MCF 10A (cell line): ENCODE measurements around the gene STK4. TPM values are rescaled to one million over a fixed set of nuclear protein-coding genes. Genes with fewer than 3 reads are reported as not detected.

Experiments used
- BruUV-seq: library from RNA; stranded (reverse); fragments of 400-500 nt; replicated peaks from 2 replicates; lab custom pipeline; 2021; lab: Mats Ljungman, UMichigan
- CTCF ChIA-PET: fragments of 300-600 bp; sonication (Branson Sonifier 250); formaldehyde crosslinking; extraction: SDS; loops from one replicate; lab custom pipeline; 2021; ENCODE audit warnings: antibody characterized with exemption, inconsistent platforms; lab: Yijun Ruan, JAX
- POLR2A ChIA-PET: fragments of 300-600, 350-650 bp; sonication (Branson Sonifier 250); formaldehyde crosslinking; extraction: SDS; loops from one replicate; lab custom pipeline; 2020; ENCODE audit warnings: antibody characterized with exemption, inconsistent platforms; lab: Yijun Ruan, JAX
- DNase-seq: peaks from one replicate; pipeline ENCODE4 v3.0.0-alpha.2; 2018; ENCODE audit not compliant: unreplicated experiment
- H3K27ac Mint-ChIP-seq: one replicate; pipeline ENCODE4 v1.8.0; 2022; ENCODE audit warnings: mild to moderate bottlenecking, low read depth, mixed read lengths; ENCODE audit not compliant: unreplicated experiment
- H3K27me3 Mint-ChIP-seq: one replicate; pipeline ENCODE4 v1.8.0; 2022; ENCODE audit warnings: mixed read lengths; ENCODE audit not compliant: insufficient read depth, unreplicated experiment
- H3K36me3 Mint-ChIP-seq: one replicate; pipeline ENCODE4 v1.8.0; 2022; ENCODE audit warnings: mild to moderate bottlenecking, moderate library complexity, mixed read lengths; ENCODE audit not compliant: insufficient read depth, unreplicated experiment
- H3K4me1 Mint-ChIP-seq: one replicate; pipeline ENCODE4 v1.8.0; 2022; ENCODE audit warnings: mixed read lengths; ENCODE audit not compliant: insufficient read depth, unreplicated experiment
- H3K4me3 Mint-ChIP-seq: one replicate; pipeline ENCODE4 v1.8.0; 2022; ENCODE audit warnings: mild to moderate bottlenecking, moderate library complexity, mixed read lengths; ENCODE audit not compliant: unreplicated experiment
- H3K9me3 Mint-ChIP-seq: one replicate; pipeline ENCODE4 v1.8.0; 2022; ENCODE audit warnings: mixed read lengths; ENCODE audit not compliant: unreplicated experiment
- intact Hi-C: fragments of 100-400 bp; cut with micrococcal nuclease; formaldehyde crosslinking; loops from 2 replicates; pipeline ENCODE4 v1.14.1; 2022
- total RNA-seq: library from RNA; stranded (reverse); gene quantifications from 2 replicates; pipeline ENCODE4 v1.2.3, GENCODE V29; 2022
- TF ChIP-seq, protein P1 (sequence below): fragments of 200-600 bp; IDR thresholded peaks from one replicate; pipeline ENCODE4 v1.8.0; 2022; ENCODE audit warnings: antibody characterized with exemption, mild to moderate bottlenecking; ENCODE audit not compliant: unreplicated experiment

The STK4 gene
- total RNA-seq, 1 experiment from 2014 or later, result 47.7 TPM

DNA sequence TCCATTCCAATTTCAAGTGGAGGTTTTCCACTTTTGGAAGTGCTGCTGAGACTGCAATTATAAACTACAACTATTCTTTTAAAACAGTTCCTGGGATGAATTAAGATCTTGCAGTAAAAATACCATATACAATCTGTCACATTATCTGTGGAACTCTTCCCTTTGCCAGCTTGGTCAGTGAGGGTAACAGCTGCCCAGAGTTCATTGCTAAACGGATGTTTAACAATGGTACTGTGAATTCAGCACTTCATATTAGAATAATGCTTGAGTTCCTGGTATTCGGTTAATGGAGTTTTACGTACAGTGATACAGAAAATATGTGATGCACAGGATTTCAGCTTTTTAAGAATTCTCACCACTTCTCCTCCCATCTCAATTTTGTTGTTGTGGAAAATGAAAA, 83.1 kb downstream of the STK4 start:
- CTCF ChIA-PET, result interaction anchor here (0.6 to 8.3 kb wide), 16 partner anchors 10 to 1108 kb away, joined by 3 to 96 read pairs (median 4); partner anchors contain the start of genes SLPI and WFDC12
- H3K4me1 Mint-ChIP-seq, result peaks cover 6% of the 10 kb centered on the region

DNA sequence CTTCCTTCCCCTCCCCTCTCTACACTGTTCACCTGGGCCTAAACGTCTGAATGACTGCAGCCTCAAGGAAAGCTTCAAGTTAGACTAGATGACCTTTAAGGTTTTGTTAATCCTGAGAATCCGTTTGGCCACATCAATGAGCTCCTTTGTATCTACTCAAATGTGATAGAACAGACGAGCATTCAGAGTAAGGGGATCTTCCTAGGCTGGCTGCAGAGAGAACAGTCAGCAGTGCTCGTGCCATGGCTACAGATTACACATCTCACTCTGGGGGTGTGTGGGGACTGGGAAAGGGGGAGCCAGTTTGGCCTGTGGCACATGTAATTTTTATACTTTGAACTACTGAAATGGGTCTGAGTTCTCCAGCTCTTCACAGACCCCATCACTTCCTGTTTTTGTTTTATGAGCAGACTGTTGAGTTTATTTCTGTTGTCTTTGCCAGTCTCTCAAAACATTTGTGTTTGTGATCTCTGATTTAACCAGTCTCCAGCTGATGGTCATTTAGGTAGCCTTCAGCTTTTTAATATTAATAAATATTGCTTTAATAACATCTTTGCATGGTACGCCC, 83.7 kb downstream of the STK4 start:
- peaks cover 19% of the 10 kb centered on the region for H3K36me3 Mint-ChIP-seq
- peak overlapping the region; percentile 7 for H3K27ac Mint-ChIP-seq
- no TSS peak for BruUV-seq
- peaks cover 3% of the 10 kb centered on the region for H3K4me1 Mint-ChIP-seq
- no peaks in the 10 kb centered on the region for H3K27me3 Mint-ChIP-seq
- H3K4me3 Mint-ChIP-seq, result no peak overlapping the region
- intact Hi-C loops, result loop anchor here (10.0 kb wide), 1 partner anchor 385 kb away; no protein-coding TSS in a partner anchor
- TF ChIP-seq, protein P1, sequence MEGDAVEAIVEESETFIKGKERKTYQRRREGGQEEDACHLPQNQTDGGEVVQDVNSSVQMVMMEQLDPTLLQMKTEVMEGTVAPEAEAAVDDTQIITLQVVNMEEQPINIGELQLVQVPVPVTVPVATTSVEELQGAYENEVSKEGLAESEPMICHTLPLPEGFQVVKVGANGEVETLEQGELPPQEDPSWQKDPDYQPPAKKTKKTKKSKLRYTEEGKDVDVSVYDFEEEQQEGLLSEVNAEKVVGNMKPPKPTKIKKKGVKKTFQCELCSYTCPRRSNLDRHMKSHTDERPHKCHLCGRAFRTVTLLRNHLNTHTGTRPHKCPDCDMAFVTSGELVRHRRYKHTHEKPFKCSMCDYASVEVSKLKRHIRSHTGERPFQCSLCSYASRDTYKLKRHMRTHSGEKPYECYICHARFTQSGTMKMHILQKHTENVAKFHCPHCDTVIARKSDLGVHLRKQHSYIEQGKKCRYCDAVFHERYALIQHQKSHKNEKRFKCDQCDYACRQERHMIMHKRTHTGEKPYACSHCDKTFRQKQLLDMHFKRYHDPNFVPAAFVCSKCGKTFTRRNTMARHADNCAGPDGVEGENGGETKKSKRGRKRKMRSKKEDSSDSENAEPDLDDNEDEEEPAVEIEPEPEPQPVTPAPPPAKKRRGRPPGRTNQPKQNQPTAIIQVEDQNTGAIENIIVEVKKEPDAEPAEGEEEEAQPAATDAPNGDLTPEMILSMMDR, result no peak
- H3K9me3 Mint-ChIP-seq, result no peaks in the 10 kb centered on the region
- ChIA-PET POLR2A (interaction anchor here (0.6 to 5.0 kb wide), 13 partner anchors 9 to 205 kb away, joined by 3 to 22 read pairs (median 4); no protein-coding TSS in a partner anchor), CTCF (interaction anchor here (0.6 to 8.3 kb wide), 16 partner anchors 7 to 1108 kb away, joined by 3 to 96 read pairs (median 4); no protein-coding TSS in a partner anchor)
- DNase-seq, result no peak

More for the DNA sequence above, 83.1 kb downstream of the STK4 start:
- no peaks in the 10 kb centered on the region for H3K27me3 Mint-ChIP-seq
- intact Hi-C loops, result loop anchor here (10.0 kb wide), 1 partner anchor 385 kb away; no protein-coding TSS in a partner anchor
- H3K4me3 Mint-ChIP-seq, result no peak overlapping the region
- TF ChIP-seq, protein P1, result no peak
- H3K27ac Mint-ChIP-seq, result peak overlapping the region; percentile 7
- no peak for DNase-seq
- no TSS peak for BruUV-seq
- no peaks in the 10 kb centered on the region for H3K9me3 Mint-ChIP-seq
- POLR2A ChIA-PET, result interaction anchor here (0.6 to 5.0 kb wide), 9 partner anchors 9 to 206 kb away, joined by 3 to 22 read pairs (median 3); no protein-coding TSS in a partner anchor
- H3K36me3 Mint-ChIP-seq, result peaks cover 13% of the 10 kb centered on the region

DNA sequence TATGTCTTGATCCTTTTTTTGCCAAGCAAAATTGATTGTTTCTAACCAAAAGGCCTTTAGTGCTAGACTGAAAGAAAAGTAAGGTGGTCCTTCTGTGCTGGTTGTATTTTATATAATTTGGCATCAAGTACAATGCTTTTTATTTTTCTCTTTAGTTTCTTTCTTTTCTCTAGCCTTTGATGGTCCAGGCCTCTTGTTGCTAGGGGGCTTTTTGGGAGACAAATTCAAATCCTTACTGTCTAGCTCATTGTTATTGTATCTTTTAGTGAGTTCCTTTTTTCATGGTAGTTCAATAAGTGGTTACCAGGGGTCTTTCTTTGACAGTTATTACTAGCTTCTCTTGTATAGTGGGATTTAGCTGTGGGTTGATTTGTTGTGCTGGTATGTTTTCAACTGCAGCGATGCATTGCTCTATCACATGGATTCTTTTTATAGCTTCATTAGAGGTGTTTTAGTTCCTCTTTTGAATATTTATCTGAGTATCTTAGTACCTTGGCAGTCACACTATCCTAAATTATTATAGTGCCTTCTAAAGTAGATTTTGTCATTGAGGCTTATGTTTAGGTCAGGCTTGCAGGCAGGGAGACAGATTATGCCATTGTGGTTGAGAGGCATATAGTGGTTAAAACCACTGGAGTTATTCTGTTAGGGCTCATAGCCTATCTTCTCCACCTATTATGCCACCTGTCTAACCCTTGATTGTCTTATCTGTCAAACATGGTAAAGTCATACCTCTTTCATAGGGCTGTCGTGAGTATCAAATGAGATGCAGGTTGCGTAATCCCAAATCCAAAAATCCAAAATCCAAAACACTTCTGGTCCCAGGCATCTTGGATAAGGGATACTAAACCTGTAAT, 85.1 kb downstream of the STK4 start:
- H3K36me3 Mint-ChIP-seq, result peaks cover 25% of the 10 kb centered on the region
- H3K9me3 Mint-ChIP-seq, result no peaks in the 10 kb centered on the region
- H3K27me3 Mint-ChIP-seq, result no peaks in the 10 kb centered on the region
- TF ChIP-seq, protein P1, result no peak
- no peak overlapping the region for H3K27ac Mint-ChIP-seq
- no peak for DNase-seq
- ChIA-PET POLR2A (interaction anchor here (0.6 to 5.0 kb wide), 9 partner anchors 9 to 44 kb away, joined by 3 to 22 read pairs (median 4); no protein-coding TSS in a partner anchor), CTCF (interaction anchor here (0.9 to 8.3 kb wide), 9 partner anchors 8 to 720 kb away, joined by 3 to 96 read pairs (median 6); no protein-coding TSS in a partner anchor)
- intact Hi-C loops, result no loop called here
- BruUV-seq, result no TSS peak
- no peak overlapping the region for H3K4me3 Mint-ChIP-seq
- H3K4me1 Mint-ChIP-seq, result no peaks in the 10 kb centered on the region
